Large intestine (tissue), 3 donors: ENCODE results near the gene GPR61. TPM values are rescaled to one million over a fixed set of nuclear protein-coding genes. Genes with fewer than 3 reads are reported as not detected.

Experiments
- DNase-seq, 2 donors: peaks; one replicate each; pipeline versions ENCODE4 v3.0.0 to v3.0.0-alpha.2; 2013
- H3K27ac ChIP-seq: one replicate; pipeline ENCODE4 v1.5.1; 2013; ENCODE audit warnings: low read length
- H3K27me3 ChIP-seq: 2 replicates; pipeline ENCODE4 v1.6.1; 2013; ENCODE audit warnings: low read length; ENCODE audit not compliant: control insufficient read depth, insufficient read depth
- H3K36me3 ChIP-seq: 2 replicates; pipeline ENCODE4 v1.6.1; 2013; ENCODE audit warnings: low read length; ENCODE audit not compliant: control insufficient read depth, insufficient read depth
- H3K4me1 ChIP-seq: one replicate; pipeline ENCODE4 v1.6.1; 2013; ENCODE audit warnings: low read length; ENCODE audit not compliant: control insufficient read depth, insufficient read depth
- H3K4me3 ChIP-seq: one replicate; pipeline ENCODE4 v1.5.1; 2013; ENCODE audit warnings: low read length
- H3K9me3 ChIP-seq: one replicate; pipeline ENCODE4 v1.6.1; 2013; ENCODE audit warnings: mild to moderate bottlenecking, low read depth, low read length, moderate library complexity; ENCODE audit not compliant: control insufficient read depth
- WGBS: methylation state at CpG from one replicate; pipeline ENCODE4 v1.1.5; 2013; ENCODE audit warnings: low lambda C conversion rate; ENCODE audit not compliant: insufficient coverage; 5-methylcytosine and 5-hydroxymethylcytosine counted together
- polyA plus RNA-seq: library from polyadenylated mRNA; unstranded; fragments of 120-200 nt; gene quantifications from one replicate; pipeline ENCODE4 v1.2.1, GENCODE V29; 2013

Gene GPR61
- polyA plus RNA-seq, 1 donor: 0.93 TPM

- H3K9me3 ChIP-seq: no peaks in the 10 kb centered on the region
- no peaks in the 10 kb centered on the region for H3K27me3 ChIP-seq
- no peak for DNase-seq
- H3K4me1 ChIP-seq: peaks cover 7% of the 10 kb centered on the region
- no peak overlapping the region for H3K4me3 ChIP-seq
- no peak overlapping the region for H3K27ac ChIP-seq
- no peaks in the 10 kb centered on the region for H3K36me3 ChIP-seq
- no CpG with 5 or more reads among the region's 4 CpGs for WGBS
Observed at GRCh38 chr1:109535481-109535880, 4.2 kb upstream of the GPR61 start.

DNA sequence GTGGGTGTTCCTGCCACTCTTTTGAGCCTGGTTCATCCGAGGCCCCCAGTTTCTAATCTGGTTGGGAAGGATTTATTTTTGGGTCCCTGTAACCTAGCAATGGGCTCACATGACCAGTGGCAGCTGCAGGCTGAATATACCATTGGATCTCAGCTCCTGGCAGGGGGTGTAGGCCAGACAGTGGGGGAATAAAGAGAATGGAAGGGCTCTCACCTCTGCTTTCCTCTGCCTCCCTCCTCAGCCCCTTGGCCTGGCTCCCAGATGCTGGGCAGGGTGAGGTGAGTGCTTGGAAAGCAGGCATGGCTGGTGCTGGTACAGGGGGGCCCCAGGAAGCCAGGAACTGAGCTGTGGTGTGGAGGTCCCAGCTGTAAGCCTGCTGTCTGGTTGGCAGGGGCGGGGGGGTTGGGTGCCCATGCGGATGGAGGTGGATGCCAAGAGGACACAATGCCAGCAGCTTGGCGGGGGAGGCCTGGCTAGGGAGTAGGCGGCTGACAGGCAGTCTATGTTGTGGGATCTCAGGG is 3.6 kb upstream of the GPR61 start:
- WGBS: no CpG with 5 or more reads among the region's 5 CpGs
- no peak overlapping the region for H3K27ac ChIP-seq
- H3K27me3 ChIP-seq: no peaks in the 10 kb centered on the region
- H3K9me3 ChIP-seq: no peaks in the 10 kb centered on the region
- H3K36me3 ChIP-seq: no peaks in the 10 kb centered on the region
- peaks cover 7% of the 10 kb centered on the region for H3K4me1 ChIP-seq
- no peak for DNase-seq
- no peak overlapping the region for H3K4me3 ChIP-seq

DNA sequence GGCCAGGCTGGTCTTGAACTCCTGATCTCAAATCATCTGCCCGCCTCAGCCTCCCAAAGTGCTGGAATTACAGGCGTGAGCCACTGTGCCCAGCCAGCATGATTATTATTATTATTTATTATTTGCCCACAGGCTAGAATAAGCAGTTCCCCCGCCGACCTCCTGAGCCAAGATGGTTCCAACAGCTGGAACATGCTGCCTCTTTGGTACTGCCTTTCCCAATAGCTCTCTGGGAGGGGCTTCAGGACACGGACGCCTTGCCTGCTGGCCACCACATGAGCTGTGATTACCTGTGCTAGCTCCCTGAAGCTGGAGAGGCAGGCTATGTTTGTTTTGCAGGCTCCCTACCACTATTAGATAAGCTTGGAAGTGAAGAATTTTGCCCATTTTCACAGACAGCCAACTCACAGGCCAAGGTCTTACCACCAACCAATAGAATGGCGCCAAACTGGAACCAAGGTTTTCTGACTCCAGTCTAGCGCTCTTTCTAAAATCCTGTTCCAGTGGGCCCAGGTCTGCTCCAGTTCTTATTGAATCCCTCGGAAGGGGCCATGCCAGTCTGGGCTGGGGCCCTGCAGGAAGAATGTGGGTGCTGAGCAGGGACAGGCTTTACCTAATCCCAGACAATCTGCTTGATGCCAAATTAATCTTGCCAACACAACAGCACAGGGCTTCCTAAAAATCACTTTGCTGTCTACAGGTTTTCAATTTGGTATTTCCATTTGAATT is 2.1 kb upstream of the GPR61 start:
- no peak for DNase-seq
- no peaks in the 10 kb centered on the region for H3K9me3 ChIP-seq
- H3K4me3 ChIP-seq: no peak overlapping the region
- H3K36me3 ChIP-seq: no peaks in the 10 kb centered on the region
- no peak overlapping the region for H3K27ac ChIP-seq
- H3K4me1 ChIP-seq: peaks cover 2% of the 10 kb centered on the region
- no peaks in the 10 kb centered on the region for H3K27me3 ChIP-seq
- no CpG with 5 or more reads among the region's 9 CpGs for WGBS

GRCh38 chr1:109538827-109539555 is 681 bp upstream of the GPR61 start:
- Histone ChIP-seq H3K9me3 (no peaks in the 10 kb centered on the region), H3K4me3 (no peak overlapping the region), H3K27ac (no peak overlapping the region), H3K4me1 (no peaks in the 10 kb centered on the region), H3K27me3 (no peaks in the 10 kb centered on the region), H3K36me3 (no peaks in the 10 kb centered on the region)
- DNase-seq: no peak
- 0% methylated on average over 1 of the region's 9 CpGs for WGBS

- no peaks in the 10 kb centered on the region for H3K36me3 ChIP-seq
- H3K27ac ChIP-seq: no peak overlapping the region
- no peak for DNase-seq
- no peak overlapping the region for H3K4me3 ChIP-seq
- WGBS: no CpG with 5 or more reads among the region's 3 CpGs
- H3K4me1 ChIP-seq: no peaks in the 10 kb centered on the region
- H3K27me3 ChIP-seq: no peaks in the 10 kb centered on the region
- H3K9me3 ChIP-seq: no peaks in the 10 kb centered on the region
Observed at GRCh38 chr1:109541102-109541501, 1.4 kb downstream of the GPR61 start.

- WGBS: no CpG with 5 or more reads among the region's 10 CpGs
- no peak overlapping the region for H3K4me3 ChIP-seq
- H3K27ac ChIP-seq: no peak overlapping the region
- DNase-seq: no peak
- H3K9me3 ChIP-seq: no peaks in the 10 kb centered on the region
- peaks cover 6% of the 10 kb centered on the region for H3K4me1 ChIP-seq
- H3K36me3 ChIP-seq: no peaks in the 10 kb centered on the region
- no peaks in the 10 kb centered on the region for H3K27me3 ChIP-seq
Observed at GRCh38 chr1:109542657-109543056, 3.0 kb downstream of the GPR61 start.

GRCh38 chr1:109543283-109543987 is 3.8 kb downstream of the GPR61 start:
- H3K36me3 ChIP-seq: no peaks in the 10 kb centered on the region
- no peak for DNase-seq
- peaks cover 6% of the 10 kb centered on the region for H3K4me1 ChIP-seq
- H3K9me3 ChIP-seq: no peaks in the 10 kb centered on the region
- WGBS: no CpG with 5 or more reads among the region's 24 CpGs
- H3K27ac ChIP-seq: no peak overlapping the region
- H3K4me3 ChIP-seq: no peak overlapping the region
- no peaks in the 10 kb centered on the region for H3K27me3 ChIP-seq

DNA sequence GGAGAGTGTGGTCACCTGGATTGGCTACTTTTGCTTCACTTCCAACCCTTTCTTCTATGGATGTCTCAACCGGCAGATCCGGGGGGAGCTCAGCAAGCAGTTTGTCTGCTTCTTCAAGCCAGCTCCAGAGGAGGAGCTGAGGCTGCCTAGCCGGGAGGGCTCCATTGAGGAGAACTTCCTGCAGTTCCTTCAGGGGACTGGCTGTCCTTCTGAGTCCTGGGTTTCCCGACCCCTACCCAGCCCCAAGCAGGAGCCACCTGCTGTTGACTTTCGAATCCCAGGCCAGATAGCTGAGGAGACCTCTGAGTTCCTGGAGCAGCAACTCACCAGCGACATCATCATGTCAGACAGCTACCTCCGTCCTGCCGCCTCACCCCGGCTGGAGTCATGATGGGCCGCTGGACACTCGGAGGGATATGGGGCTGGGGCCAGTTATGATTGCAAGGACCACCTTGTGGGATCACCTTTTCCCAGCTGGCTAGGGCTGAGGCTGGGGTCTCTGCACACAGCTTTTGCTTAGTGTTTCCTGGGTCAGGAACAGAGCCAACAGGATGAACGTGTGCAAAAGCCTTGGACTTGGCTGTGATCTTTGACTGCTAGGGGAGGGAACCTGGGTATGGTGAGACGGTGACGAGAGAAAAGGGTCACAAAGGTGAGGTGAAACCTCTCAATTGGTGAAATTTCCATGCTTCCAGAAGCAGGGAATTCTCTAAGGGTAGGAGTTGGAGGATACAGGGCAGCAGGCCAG is 4.5 kb downstream of the GPR61 start:
- Histone ChIP-seq H3K27me3 (no peaks in the 10 kb centered on the region), H3K9me3 (no peaks in the 10 kb centered on the region), H3K4me1 (peaks cover 6% of the 10 kb centered on the region), H3K4me3 (no peak overlapping the region), H3K27ac (no peak overlapping the region), H3K36me3 (no peaks in the 10 kb centered on the region)
- no peak for DNase-seq
- no CpG with 5 or more reads among the region's 14 CpGs for WGBS

- Histone ChIP-seq H3K27me3 (no peaks in the 10 kb centered on the region), H3K4me3 (peak overlapping the region; percentile 95), H3K4me1 (peaks cover 6% of the 10 kb centered on the region), H3K36me3 (no peaks in the 10 kb centered on the region), H3K27ac (peak overlapping the region; percentile 95), H3K9me3 (no peaks in the 10 kb centered on the region)
- peak; percentile 87 to 88 for DNase-seq
- whole genome bisulfite sequencing: no CpG with 5 or more reads among the region's 5 CpGs
Observed at GRCh38 chr1:109546311-109547109, 6.8 kb downstream of the GPR61 start.
